Mesenchymal stem cell (in vitro differentiated cells and primary cell): ENCODE measurements around the gene ZFYVE28.
A peak's percentile ranks its signal among the peaks of the same experiment; 100 is the strongest.
"Not testable (repeated sequence)": the region's sequence is repeated elsewhere in the genome, so short reads cannot be mapped to it uniquely, and the experiment has no call there.

Source experiments
- DNase-seq: peaks from one replicate; pipeline ENCODE4 v3.0.0-alpha.2; 2013
- H2AFZ ChIP-seq: one replicate; pipeline ENCODE4 v1.6.1; 2013; ENCODE audit warnings: low read depth, mild to moderate bottlenecking, control low read depth, inconsistent platforms, low read length, moderate library complexity
- H2AK5ac ChIP-seq: 2 replicates; pipeline ENCODE4 v1.6.1; 2013; ENCODE audit warnings: low read length, moderate library complexity, mild to moderate bottlenecking, inconsistent platforms; ENCODE audit not compliant: severe bottlenecking
- H2BK120ac ChIP-seq: one replicate; pipeline ENCODE4 v1.6.1; 2013; ENCODE audit warnings: low read depth, mild to moderate bottlenecking, inconsistent platforms, low read length, moderate library complexity
- H2BK12ac ChIP-seq, 2 experiments: one replicate each; pipeline ENCODE4 v1.6.1; 2013; ENCODE audit warnings: inconsistent platforms in 2 of 2, low read length in 2 of 2, mild to moderate bottlenecking in 2 of 2, moderate library complexity in 2 of 2, control low read depth in 1 of 2
- H2BK15ac ChIP-seq: one replicate; pipeline ENCODE4 v1.6.1; 2013; ENCODE audit warnings: mild to moderate bottlenecking, low read depth, inconsistent platforms; ENCODE audit not compliant: poor library complexity, severe bottlenecking
- H2BK5ac ChIP-seq: 2 replicates; pipeline ENCODE4 v1.6.1; 2013; ENCODE audit warnings: low read depth, mild to moderate bottlenecking, low read length, control low read depth, inconsistent platforms; ENCODE audit not compliant: poor library complexity, severe bottlenecking
- H3K14ac ChIP-seq, 2 experiments: one replicate each; pipeline ENCODE4 v1.6.1; 2013; ENCODE audit warnings: inconsistent platforms in 2 of 2, low read length in 2 of 2, control low read depth in 1 of 2, mild to moderate bottlenecking in 1 of 2, moderate library complexity in 1 of 2
- H3K18ac ChIP-seq, 2 experiments: one replicate each; pipeline ENCODE4 v1.6.1; 2013; ENCODE audit warnings: inconsistent platforms in 2 of 2, low read length in 2 of 2, control low read depth in 1 of 2, low read depth in 1 of 2, mild to moderate bottlenecking in 1 of 2
- H3K23ac ChIP-seq, 2 experiments: one replicate each; pipeline ENCODE4 v1.6.1; 2013; ENCODE audit warnings: inconsistent platforms in 2 of 2, low read length in 2 of 2, mild to moderate bottlenecking in 2 of 2, moderate library complexity in 2 of 2, control low read depth in 1 of 2
- H3K27ac ChIP-seq: 2 replicates; pipeline ENCODE4 v1.5.1; 2013; ENCODE audit warnings: mild to moderate bottlenecking, moderate library complexity, low read length, control low read depth, inconsistent platforms; ENCODE audit not compliant: poor library complexity, severe bottlenecking
- H3K27me3 ChIP-seq, 2 experiments: 2 replicates each; pipeline versions ENCODE4 v1.6.1 to v1.7.0; 2013; ENCODE audit warnings: low read length in 2 of 2, mild to moderate bottlenecking in 2 of 2, moderate library complexity in 2 of 2, control low read depth in 1 of 2, inconsistent platforms in 1 of 2; ENCODE audit not compliant: control insufficient read depth in 1 of 2, insufficient read depth in 1 of 2
- H3K36me3 ChIP-seq, 2 experiments: 2 replicates each; pipeline versions ENCODE4 v1.6.1 to v1.7.0; 2013; ENCODE audit warnings: low read length in 2 of 2, control low read depth in 1 of 2, inconsistent platforms in 1 of 2, low read depth in 1 of 2, mild to moderate bottlenecking in 1 of 2; ENCODE audit not compliant: insufficient read depth in 2 of 2, control insufficient read depth in 1 of 2
- H3K4ac ChIP-seq, 2 experiments: one replicate each; pipeline ENCODE4 v1.6.1; 2013; ENCODE audit warnings: inconsistent platforms in 2 of 2, low read length in 2 of 2, mild to moderate bottlenecking in 2 of 2, moderate library complexity in 2 of 2, control low read depth in 1 of 2, low read depth in 1 of 2
- H3K4me1 ChIP-seq: 2 replicates; pipeline ENCODE4 v1.6.1; 2013; ENCODE audit warnings: low read depth, low read length, control low read depth; ENCODE audit not compliant: control insufficient read depth, insufficient read depth
- H3K4me2 ChIP-seq: 2 replicates; pipeline ENCODE4 v1.6.1; 2013; ENCODE audit warnings: low read length, mild to moderate bottlenecking, inconsistent platforms; ENCODE audit not compliant: poor library complexity, severe bottlenecking
- H3K4me3 ChIP-seq, 2 experiments: 2 replicates each; pipeline versions ENCODE4 v1.5.1 to v1.7.0; 2013; ENCODE audit warnings: low read length in 2 of 2, mild to moderate bottlenecking in 2 of 2, control low read depth in 1 of 2, low read depth in 1 of 2; ENCODE audit not compliant: insufficient read depth in 1 of 2
- H3K79me1 ChIP-seq: replicated peaks from 2 replicates; pipeline ENCODE4 v1.6.1; 2013; ENCODE audit warnings: mild to moderate bottlenecking, control low read depth, low read length, inconsistent platforms; ENCODE audit not compliant: poor library complexity, severe bottlenecking
- H3K9ac ChIP-seq: 2 replicates; pipeline ENCODE4 v1.7.0; 2013; ENCODE audit warnings: mild to moderate bottlenecking, low read length, moderate library complexity
- H3K9me3 ChIP-seq: 2 replicates; pipeline ENCODE4 v1.7.0; 2013; ENCODE audit warnings: mild to moderate bottlenecking, low read length; ENCODE audit not compliant: control insufficient read depth
- H4K8ac ChIP-seq: one replicate; pipeline ENCODE4 v1.6.1; 2013; ENCODE audit warnings: inconsistent platforms, mild to moderate bottlenecking, low read length, moderate library complexity
- H4K91ac ChIP-seq: one replicate; pipeline ENCODE4 v1.6.1; 2013; ENCODE audit warnings: mild to moderate bottlenecking, low read length, inconsistent platforms
- WGBS: methylation state at CpG from one replicate; pipeline ENCODE4 v1.1.7; 2013; ENCODE audit warnings: mixed read lengths; 5-methylcytosine and 5-hydroxymethylcytosine counted together

ZFYVE28 gene

GRCh38 chr4:2383760-2384159, 34.7 kb downstream of the ZFYVE28 start:
- Histone ChIP-seq H2BK120ac (no peak overlapping the region), H2BK12ac (no peak overlapping the region), H3K9ac (no peak overlapping the region), H3K14ac (no peak overlapping the region), H3K23ac (no peak overlapping the region), H3K36me3 (peaks cover 0 to 22% of the 10 kb centered on the region in 2 experiments), H3K27ac (no peak overlapping the region), H3K18ac (no peak overlapping the region), H3K4me3 (no peak overlapping the region), H2BK5ac (no peak overlapping the region), H4K8ac (no peak overlapping the region), H2AK5ac (no peak overlapping the region), H3K4me1 (peaks cover 19% of the 10 kb centered on the region), H3K79me1 (peaks cover 33% of the 10 kb centered on the region), H3K27me3 (peaks cover 0 to 7% of the 10 kb centered on the region in 2 experiments), H3K4me2 (no peak overlapping the region), H3K4ac (no peak overlapping the region), H2AFZ (no peak overlapping the region), H4K91ac (no peak overlapping the region), H2BK15ac (no peak overlapping the region), H3K9me3 (no peaks in the 10 kb centered on the region)
- 94% methylated on average over 5 of the region's 5 CpGs for WGBS
- DNase-seq: no peak

GRCh38 chr4:2383220-2383631, 35.2 kb downstream of the ZFYVE28 start:
- H3K23ac ChIP-seq, H3K4ac ChIP-seq, H3K18ac ChIP-seq, DNase-seq, H2BK120ac ChIP-seq, H4K91ac ChIP-seq, H2BK15ac ChIP-seq, H3K27ac ChIP-seq, H2AK5ac ChIP-seq, H3K4me2 ChIP-seq, H3K4me3 ChIP-seq, H2BK12ac ChIP-seq, H2BK5ac ChIP-seq, H3K9me3 ChIP-seq, H4K8ac ChIP-seq, H3K14ac ChIP-seq, H3K27me3 ChIP-seq, H3K9ac ChIP-seq, H2AFZ ChIP-seq: not testable (repeated sequence)
- H3K4me1 ChIP-seq: peaks cover 18% of the 10 kb centered on the region
- peaks cover 36% of the 10 kb centered on the region for H3K79me1 ChIP-seq
- H3K36me3 ChIP-seq: peaks cover 0 to 22% of the 10 kb centered on the region in 2 experiments
- 87% methylated on average over 8 of the region's 8 CpGs for WGBS

- not testable (repeated sequence) for H3K27ac ChIP-seq, H2BK120ac ChIP-seq, H3K4me2 ChIP-seq, H4K8ac ChIP-seq, H3K4me3 ChIP-seq, H4K91ac ChIP-seq, H3K18ac ChIP-seq, H3K23ac ChIP-seq, H2BK15ac ChIP-seq, H3K14ac ChIP-seq, H3K4ac ChIP-seq, H2AK5ac ChIP-seq, H2BK12ac ChIP-seq, H2BK5ac ChIP-seq, H2AFZ ChIP-seq, DNase-seq, H3K9me3 ChIP-seq, H3K27me3 ChIP-seq
- Histone ChIP-seq H3K36me3 (peaks cover 0 to 22% of the 10 kb centered on the region in 2 experiments), H3K4me1 (peaks cover 18% of the 10 kb centered on the region), H3K79me1 (peaks cover 37% of the 10 kb centered on the region), H3K9ac (peak overlapping the region; percentile 51)
- 76% methylated on average over 5 of the region's 7 CpGs for WGBS
These were observed 35.7 kb downstream of the ZFYVE28 start for GRCh38 chr4:2382769-2383202.

GRCh38 chr4:2380589-2380988, 37.9 kb downstream of the ZFYVE28 start:
- H3K4me3 ChIP-seq, H3K9me3 ChIP-seq, DNase-seq, H4K91ac ChIP-seq, H2AK5ac ChIP-seq, H3K14ac ChIP-seq, H3K4ac ChIP-seq, H2AFZ ChIP-seq, H2BK120ac ChIP-seq, H2BK5ac ChIP-seq, H4K8ac ChIP-seq, H3K9ac ChIP-seq, H3K4me2 ChIP-seq, H3K27ac ChIP-seq, H2BK12ac ChIP-seq, H3K18ac ChIP-seq, H3K23ac ChIP-seq, H3K27me3 ChIP-seq, H2BK15ac ChIP-seq: not testable (repeated sequence)
- H3K36me3 ChIP-seq: peaks cover 0 to 11% of the 10 kb centered on the region in 2 experiments
- WGBS: 85% methylated on average over 5 of the region's 6 CpGs
- H3K79me1 ChIP-seq: peaks cover 30% of the 10 kb centered on the region
- H3K4me1 ChIP-seq: peaks cover 16% of the 10 kb centered on the region
